ENCODE results near the gene AP1B1.

DNA sequence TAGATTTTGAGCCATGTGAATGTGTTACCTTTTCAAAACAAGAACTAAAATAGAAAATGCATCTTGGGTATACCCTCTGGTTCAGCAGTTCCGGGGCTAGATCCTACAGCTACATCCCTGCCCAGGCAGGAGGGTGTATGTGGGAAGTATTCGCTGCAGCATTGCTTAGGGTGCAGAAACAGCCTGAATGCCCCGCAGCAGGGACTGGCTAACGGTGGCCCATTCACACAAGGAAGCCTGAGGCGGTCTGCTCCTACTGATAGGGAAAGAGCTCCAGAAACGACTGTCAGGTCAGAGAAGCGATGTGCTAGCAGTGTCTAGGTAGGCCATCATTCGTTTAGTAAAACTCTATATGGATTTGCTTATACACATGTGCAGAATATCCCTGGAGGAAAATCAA, 63.0 kb downstream of the AP1B1 start:
- TF ChIP-seq POLR2A (IDR thresholded peaks at IDR 0.05): no peak
- TF ChIP-seq POLR2AphosphoS5 (IDR thresholded peaks at IDR 0.05): no peak
- no peak for TF ChIP-seq CTCF (IDR thresholded peaks at IDR 0.05)

Measured in breast epithelium (tissue), 3 donors.